ENCODE results near the gene EXOC6B.

The EXOC6B gene

DNA sequence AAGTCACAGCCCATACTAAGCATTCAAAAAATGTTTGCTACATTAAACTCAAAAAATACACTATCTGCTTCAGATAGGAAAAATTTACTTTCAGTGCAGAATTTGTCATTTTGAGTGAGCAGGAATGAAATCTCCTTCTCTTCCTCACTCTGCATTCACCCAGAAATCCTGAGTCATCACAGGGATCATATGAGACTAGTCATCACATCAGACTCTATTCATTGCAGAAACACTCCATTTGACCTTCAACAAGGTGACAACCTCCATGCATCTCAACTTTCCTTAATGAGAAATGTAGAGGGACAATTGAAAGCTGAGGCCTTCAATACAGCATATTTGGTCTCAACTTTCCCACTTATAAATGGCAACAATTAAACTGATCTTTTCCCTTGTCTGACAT is 547.8 kb downstream of the EXOC6B start:
- H3K27me3 ChIP-seq (ENCODE audit: control insufficient read depth, insufficient read depth, low read length, poor library complexity, severe bottlenecking), result no peaks in the 10 kb centered on the region
- peaks cover 3% of the 10 kb centered on the region for H3K9me3 ChIP-seq (ENCODE audit: control insufficient read depth, low read length)
- H3K4me3 ChIP-seq (ENCODE audit: insufficient read depth, low read depth, low read length), result no peak overlapping the region
- H3K4me1 ChIP-seq (ENCODE audit: control insufficient read depth, insufficient read depth, low read length), result no peaks in the 10 kb centered on the region
- H3K36me3 ChIP-seq (ENCODE audit: control insufficient read depth, insufficient read depth, low read length), result no peaks in the 10 kb centered on the region
- H3K27ac ChIP-seq (ENCODE audit: insufficient read depth, low read depth, low read length, poor library complexity, severe bottlenecking), result no peak overlapping the region

DNA sequence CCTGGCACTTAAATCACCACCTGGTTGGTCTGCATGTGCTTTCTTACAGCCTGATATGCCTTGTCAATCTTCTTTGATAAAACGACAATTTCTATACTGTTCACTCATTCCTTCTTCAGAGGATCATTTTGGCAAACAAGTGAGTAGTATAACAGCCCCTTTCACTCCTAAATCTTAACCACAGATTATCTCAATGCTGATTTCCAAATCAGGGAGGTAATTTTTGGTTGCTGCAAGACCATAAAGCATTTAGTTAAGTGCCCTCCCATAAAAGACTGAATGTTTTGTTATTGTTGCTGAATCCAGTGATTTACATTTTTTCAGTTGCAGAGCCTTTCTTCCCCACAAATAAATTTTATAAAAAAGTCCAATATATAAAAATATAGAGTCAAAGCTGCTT is 549.0 kb downstream of the EXOC6B start:
- H3K27me3 ChIP-seq (ENCODE audit: control insufficient read depth, insufficient read depth, low read length, poor library complexity, severe bottlenecking), result no peaks in the 10 kb centered on the region
- H3K27ac ChIP-seq (ENCODE audit: insufficient read depth, low read depth, low read length, poor library complexity, severe bottlenecking), result no peak overlapping the region
- WGBS, 2 experiments, result 91 to 95% methylated on average over 1 of the region's 1 CpG
- H3K9me3 ChIP-seq (ENCODE audit: control insufficient read depth, low read length), result peaks cover 3% of the 10 kb centered on the region
- H3K4me1 ChIP-seq (ENCODE audit: control insufficient read depth, insufficient read depth, low read length), result no peaks in the 10 kb centered on the region
- no peak overlapping the region for H3K4me3 ChIP-seq (ENCODE audit: insufficient read depth, low read depth, low read length)
- no peaks in the 10 kb centered on the region for H3K36me3 ChIP-seq (ENCODE audit: control insufficient read depth, insufficient read depth, low read length)

DNA sequence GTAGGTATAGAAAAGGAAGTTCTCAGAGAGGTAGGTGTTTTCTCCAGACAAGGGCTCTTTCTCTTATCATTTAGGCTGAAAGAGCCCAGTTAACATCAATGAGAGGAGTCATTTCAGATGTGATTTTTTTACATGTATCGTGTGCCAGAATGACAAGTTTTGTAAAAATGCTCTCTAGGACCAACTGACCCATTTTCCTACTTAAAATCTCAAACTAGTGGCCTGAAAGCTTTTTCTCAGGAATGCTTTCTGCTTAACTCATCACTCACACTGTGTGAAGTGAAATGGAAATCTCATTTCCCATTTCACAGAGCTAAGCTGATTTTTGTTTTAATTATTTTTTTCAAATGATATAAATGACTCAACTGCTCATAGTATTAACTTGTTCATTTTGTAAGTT is 549.5 kb downstream of the EXOC6B start:
- no peaks in the 10 kb centered on the region for H3K27me3 ChIP-seq (ENCODE audit: control insufficient read depth, insufficient read depth, low read length, poor library complexity, severe bottlenecking)
- H3K36me3 ChIP-seq (ENCODE audit: control insufficient read depth, insufficient read depth, low read length), result no peaks in the 10 kb centered on the region
- H3K27ac ChIP-seq (ENCODE audit: insufficient read depth, low read depth, low read length, poor library complexity, severe bottlenecking), result no peak overlapping the region
- peaks cover 3% of the 10 kb centered on the region for H3K9me3 ChIP-seq (ENCODE audit: control insufficient read depth, low read length)
- no peak overlapping the region for H3K4me3 ChIP-seq (ENCODE audit: insufficient read depth, low read depth, low read length)
- 94% methylated on average over 1 of the region's 1 CpG; no CpG with 5 or more reads in 1 of the 2 experiments for WGBS, 2 experiments
- no peaks in the 10 kb centered on the region for H3K4me1 ChIP-seq (ENCODE audit: control insufficient read depth, insufficient read depth, low read length)

DNA sequence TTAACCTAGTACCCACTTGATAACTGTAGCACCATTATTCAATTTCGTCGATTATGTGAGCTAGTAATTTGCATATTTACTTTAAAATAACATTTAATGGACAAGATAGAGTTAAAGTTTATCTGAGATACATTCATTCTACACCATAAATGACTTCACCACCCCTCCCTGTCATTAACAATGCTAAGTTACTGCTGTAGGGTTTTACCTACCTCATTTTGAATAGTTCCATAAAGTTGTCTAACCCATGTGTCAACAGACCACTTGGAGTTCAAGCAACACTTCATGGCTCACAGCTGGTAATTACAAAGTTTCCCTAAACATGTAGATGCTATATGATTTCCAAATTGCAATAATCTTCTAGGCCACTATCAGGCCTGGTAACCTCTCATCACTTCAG is 550.7 kb downstream of the EXOC6B start:
- H3K27me3 ChIP-seq (ENCODE audit: control insufficient read depth, insufficient read depth, low read length, poor library complexity, severe bottlenecking), result no peaks in the 10 kb centered on the region
- 90% methylated on average over 2 of the region's 2 CpGs; no CpG with 5 or more reads in 1 of the 2 experiments for WGBS, 2 experiments
- no peaks in the 10 kb centered on the region for H3K4me1 ChIP-seq (ENCODE audit: control insufficient read depth, insufficient read depth, low read length)
- H3K9me3 ChIP-seq (ENCODE audit: control insufficient read depth, low read length), result peaks cover 3% of the 10 kb centered on the region
- H3K4me3 ChIP-seq (ENCODE audit: insufficient read depth, low read depth, low read length), result no peak overlapping the region
- no peak overlapping the region for H3K27ac ChIP-seq (ENCODE audit: insufficient read depth, low read depth, low read length, poor library complexity, severe bottlenecking)
- no peaks in the 10 kb centered on the region for H3K36me3 ChIP-seq (ENCODE audit: control insufficient read depth, insufficient read depth, low read length)

DNA sequence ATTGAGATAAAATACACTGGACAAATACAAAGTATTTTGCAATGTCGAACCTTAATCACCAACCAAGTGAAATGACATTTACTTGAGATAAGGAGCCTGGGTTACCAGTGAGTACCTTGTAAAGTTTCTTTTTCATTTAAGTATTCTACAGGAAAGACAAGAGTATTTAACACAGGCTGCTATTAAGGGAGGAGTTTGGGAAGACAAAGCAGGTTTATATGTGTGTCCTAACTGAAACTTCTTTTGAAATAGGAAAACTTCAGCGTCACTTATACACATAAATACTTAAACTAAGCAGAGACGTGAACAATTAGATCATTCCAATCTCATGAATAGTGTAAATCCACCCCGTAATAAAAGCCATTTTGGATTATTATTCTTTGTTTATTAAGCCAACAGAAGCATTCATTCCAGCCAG is 551.4 kb downstream of the EXOC6B start:
- no peak overlapping the region for H3K27ac ChIP-seq (ENCODE audit: insufficient read depth, low read depth, low read length, poor library complexity, severe bottlenecking)
- no peaks in the 10 kb centered on the region for H3K27me3 ChIP-seq (ENCODE audit: control insufficient read depth, insufficient read depth, low read length, poor library complexity, severe bottlenecking)
- peaks cover 3% of the 10 kb centered on the region for H3K9me3 ChIP-seq (ENCODE audit: control insufficient read depth, low read length)
- 81 to 93% methylated on average over 3 of the region's 4 CpGs for WGBS, 2 experiments
- no peaks in the 10 kb centered on the region for H3K4me1 ChIP-seq (ENCODE audit: control insufficient read depth, insufficient read depth, low read length)
- H3K36me3 ChIP-seq (ENCODE audit: control insufficient read depth, insufficient read depth, low read length), result no peaks in the 10 kb centered on the region
- no peak overlapping the region for H3K4me3 ChIP-seq (ENCODE audit: insufficient read depth, low read depth, low read length)

DNA sequence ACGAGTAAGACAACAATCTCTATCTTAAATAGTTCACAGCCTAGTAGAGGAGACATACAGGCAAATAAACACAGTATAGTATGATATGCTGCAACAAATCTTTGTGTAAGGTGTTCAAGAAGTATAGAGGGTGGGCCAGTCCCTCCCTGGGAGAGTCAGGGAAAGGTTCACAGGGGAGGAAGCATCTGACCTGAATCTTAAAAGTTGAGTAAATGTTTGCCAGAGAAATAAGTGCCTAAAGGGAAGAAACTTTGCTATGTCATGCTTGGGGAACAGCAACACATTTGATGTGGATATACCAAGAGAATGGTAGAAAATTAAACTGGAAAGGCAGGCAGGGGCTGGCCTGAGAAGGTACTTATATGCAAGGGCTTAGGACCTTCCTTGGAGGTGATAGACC is 552.4 kb downstream of the EXOC6B start:
- Histone ChIP-seq H3K4me3 (ENCODE audit: insufficient read depth, low read depth, low read length) (no peak overlapping the region), H3K27me3 (ENCODE audit: control insufficient read depth, insufficient read depth, low read length, poor library complexity, severe bottlenecking) (no peaks in the 10 kb centered on the region), H3K9me3 (ENCODE audit: control insufficient read depth, low read length) (peaks cover 3% of the 10 kb centered on the region), H3K4me1 (ENCODE audit: control insufficient read depth, insufficient read depth, low read length) (no peaks in the 10 kb centered on the region), H3K36me3 (ENCODE audit: control insufficient read depth, insufficient read depth, low read length) (no peaks in the 10 kb centered on the region), H3K27ac (ENCODE audit: insufficient read depth, low read depth, low read length, poor library complexity, severe bottlenecking) (no peak overlapping the region)
- 82% methylated on average over 1 of the region's 1 CpG; no CpG with 5 or more reads in 1 of the 2 experiments for WGBS, 2 experiments

DNA sequence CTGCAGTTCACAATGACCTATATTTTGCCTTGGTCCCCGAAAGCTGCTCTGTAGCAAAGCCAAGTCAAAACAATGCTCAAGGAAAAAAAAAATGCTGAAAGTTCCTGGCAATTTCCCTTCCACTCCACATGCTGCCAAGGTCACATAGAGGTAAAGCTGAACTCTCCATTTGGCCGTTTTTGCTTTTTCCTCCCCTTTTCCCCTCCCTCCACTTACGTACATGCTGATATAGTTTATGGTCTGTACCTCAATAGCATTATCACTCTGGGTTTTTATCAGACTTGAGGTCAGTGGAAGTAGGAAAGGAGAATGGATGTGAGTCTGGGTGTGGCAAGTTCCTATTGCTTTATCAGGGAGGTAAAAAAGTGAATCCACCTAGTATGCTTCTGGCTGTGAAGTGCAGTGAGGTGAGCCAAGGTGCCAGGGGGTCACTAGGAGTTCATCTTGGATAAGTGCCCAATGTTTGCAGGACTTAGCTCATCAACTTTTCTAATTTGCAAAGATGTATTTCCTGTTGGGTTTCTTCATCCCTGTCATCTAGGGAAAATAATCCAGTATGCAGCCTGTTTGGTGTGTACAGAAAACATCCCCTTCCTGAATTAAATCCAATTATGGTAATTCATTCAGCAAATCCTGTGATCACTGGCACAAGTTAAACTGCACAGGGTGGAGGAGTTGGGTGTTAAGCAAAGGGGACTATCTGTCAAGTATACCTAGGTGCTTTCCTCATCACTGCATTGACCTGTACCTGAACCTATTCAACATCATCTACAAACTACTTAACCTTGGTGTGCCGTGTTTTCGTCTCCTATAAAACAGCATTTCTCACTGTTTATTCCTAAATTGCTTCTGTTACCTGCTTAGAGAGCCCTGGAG is 553.8 kb downstream of the EXOC6B start:
- H3K9me3 ChIP-seq (ENCODE audit: control insufficient read depth, low read length), result peaks cover 3% of the 10 kb centered on the region
- 79 to 83% methylated on average over 4 of the region's 5 CpGs for WGBS, 2 experiments
- H3K4me3 ChIP-seq (ENCODE audit: insufficient read depth, low read depth, low read length), result no peak overlapping the region
- no peaks in the 10 kb centered on the region for H3K4me1 ChIP-seq (ENCODE audit: control insufficient read depth, insufficient read depth, low read length)
- no peaks in the 10 kb centered on the region for H3K27me3 ChIP-seq (ENCODE audit: control insufficient read depth, insufficient read depth, low read length, poor library complexity, severe bottlenecking)
- H3K27ac ChIP-seq (ENCODE audit: insufficient read depth, low read depth, low read length, poor library complexity, severe bottlenecking), result no peak overlapping the region
- H3K36me3 ChIP-seq (ENCODE audit: control insufficient read depth, insufficient read depth, low read length), result no peaks in the 10 kb centered on the region

DNA sequence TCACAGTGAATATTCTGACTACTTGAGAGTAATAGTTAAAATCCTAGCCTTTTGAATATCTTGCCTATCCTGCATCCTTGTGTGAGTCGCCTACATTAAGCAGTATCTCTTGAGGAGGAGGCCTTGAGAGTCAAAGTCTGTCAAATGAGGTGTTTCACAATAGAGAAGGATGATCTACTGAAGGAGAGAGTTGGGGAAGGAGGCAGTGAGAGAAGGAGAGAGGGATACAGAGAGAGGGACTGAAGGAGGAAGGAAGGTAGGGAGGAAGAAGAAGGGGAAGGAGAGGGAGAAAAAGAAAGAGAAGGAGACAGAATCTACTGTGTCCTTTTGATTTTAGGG is 554.6 kb downstream of the EXOC6B start:
- H3K4me3 ChIP-seq (ENCODE audit: insufficient read depth, low read depth, low read length), result no peak overlapping the region
- H3K27me3 ChIP-seq (ENCODE audit: control insufficient read depth, insufficient read depth, low read length, poor library complexity, severe bottlenecking), result no peaks in the 10 kb centered on the region
- no peaks in the 10 kb centered on the region for H3K36me3 ChIP-seq (ENCODE audit: control insufficient read depth, insufficient read depth, low read length)
- WGBS, 2 experiments, result 85 to 86% methylated on average over 1 of the region's 1 CpG
- H3K4me1 ChIP-seq (ENCODE audit: control insufficient read depth, insufficient read depth, low read length), result no peaks in the 10 kb centered on the region
- H3K9me3 ChIP-seq (ENCODE audit: control insufficient read depth, low read length), result peaks cover 3% of the 10 kb centered on the region
- no peak overlapping the region for H3K27ac ChIP-seq (ENCODE audit: insufficient read depth, low read depth, low read length, poor library complexity, severe bottlenecking)

DNA sequence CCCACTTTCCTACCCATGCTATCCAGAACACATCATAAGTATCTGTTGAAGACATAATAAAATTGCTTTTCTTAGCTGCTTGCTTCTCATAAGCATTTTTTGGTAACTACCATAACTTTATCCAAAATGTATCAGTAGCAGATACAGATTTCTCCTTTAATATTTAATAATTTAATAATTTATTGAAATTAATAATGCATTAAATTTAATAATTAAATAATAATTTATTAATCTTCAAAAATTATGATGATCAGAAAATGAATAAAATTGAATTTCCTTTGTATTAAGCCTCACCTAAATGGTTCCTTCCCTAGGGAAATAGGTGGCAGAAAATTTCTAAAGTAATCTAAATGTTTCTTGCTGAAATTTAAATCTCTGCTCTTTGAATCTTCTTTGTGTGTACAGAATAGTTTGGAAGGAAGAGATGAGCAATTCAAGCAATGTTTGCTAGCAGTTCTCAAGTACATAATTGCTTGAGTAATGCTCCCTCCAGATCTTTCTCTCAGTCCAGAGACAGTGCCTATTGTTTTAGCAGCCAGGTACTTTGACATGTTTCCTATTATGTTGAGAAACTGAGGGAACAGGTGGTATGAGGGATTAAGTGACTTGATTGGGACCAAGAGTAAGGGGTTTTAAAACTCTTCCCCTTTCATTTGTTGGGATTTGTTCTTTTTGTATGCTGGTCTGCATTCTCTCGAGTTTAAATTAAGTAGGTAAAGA is 555.1 kb downstream of the EXOC6B start:
- H3K4me1 ChIP-seq (ENCODE audit: control insufficient read depth, insufficient read depth, low read length), result no peaks in the 10 kb centered on the region
- WGBS, 2 experiments, result 91% methylated on average over 1 of the region's 1 CpG; no CpG with 5 or more reads in 1 of the 2 experiments
- H3K27me3 ChIP-seq (ENCODE audit: control insufficient read depth, insufficient read depth, low read length, poor library complexity, severe bottlenecking), result no peaks in the 10 kb centered on the region
- no peak overlapping the region for H3K27ac ChIP-seq (ENCODE audit: insufficient read depth, low read depth, low read length, poor library complexity, severe bottlenecking)
- H3K4me3 ChIP-seq (ENCODE audit: insufficient read depth, low read depth, low read length), result no peak overlapping the region
- H3K36me3 ChIP-seq (ENCODE audit: control insufficient read depth, insufficient read depth, low read length), result no peaks in the 10 kb centered on the region
- peaks cover 2% of the 10 kb centered on the region for H3K9me3 ChIP-seq (ENCODE audit: control insufficient read depth, low read length)

DNA sequence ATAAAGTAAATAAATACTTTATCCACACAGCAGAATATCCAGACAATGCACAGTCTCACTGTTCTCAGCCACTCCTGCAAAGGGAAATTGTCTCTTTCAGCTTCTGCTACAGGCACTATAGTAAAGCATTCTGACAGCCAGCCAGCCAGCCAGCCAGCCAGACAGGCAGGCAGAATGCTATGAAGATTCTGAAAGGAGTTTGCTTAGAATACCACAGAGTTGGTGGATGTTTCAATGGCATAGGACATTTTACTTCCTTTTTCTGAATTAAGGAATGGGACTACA is 562.1 kb downstream of the EXOC6B start:
- Histone ChIP-seq H3K27ac (ENCODE audit: insufficient read depth, low read depth, low read length, poor library complexity, severe bottlenecking) (no peak overlapping the region), H3K4me3 (ENCODE audit: insufficient read depth, low read depth, low read length) (no peak overlapping the region), H3K4me1 (ENCODE audit: control insufficient read depth, insufficient read depth, low read length) (no peaks in the 10 kb centered on the region), H3K9me3 (ENCODE audit: control insufficient read depth, low read length) (no peaks in the 10 kb centered on the region), H3K36me3 (ENCODE audit: control insufficient read depth, insufficient read depth, low read length) (no peaks in the 10 kb centered on the region), H3K27me3 (ENCODE audit: control insufficient read depth, insufficient read depth, low read length, poor library complexity, severe bottlenecking) (no peaks in the 10 kb centered on the region)

Data from ectodermal cell (in vitro differentiated cells).